Measurements from ENCODE around the gene ACHE.

Gene ACHE

GRCh38 chr7:100886936-100887515, 8.7 kb downstream of the ACHE start:
- in situ Hi-C loops (cut with MboI; ENCODE audit: low pct_unique_long_range_greater_than_20kb, low sequenced_read_pairs): no loop called here
- no peak for DNase-seq

DNA sequence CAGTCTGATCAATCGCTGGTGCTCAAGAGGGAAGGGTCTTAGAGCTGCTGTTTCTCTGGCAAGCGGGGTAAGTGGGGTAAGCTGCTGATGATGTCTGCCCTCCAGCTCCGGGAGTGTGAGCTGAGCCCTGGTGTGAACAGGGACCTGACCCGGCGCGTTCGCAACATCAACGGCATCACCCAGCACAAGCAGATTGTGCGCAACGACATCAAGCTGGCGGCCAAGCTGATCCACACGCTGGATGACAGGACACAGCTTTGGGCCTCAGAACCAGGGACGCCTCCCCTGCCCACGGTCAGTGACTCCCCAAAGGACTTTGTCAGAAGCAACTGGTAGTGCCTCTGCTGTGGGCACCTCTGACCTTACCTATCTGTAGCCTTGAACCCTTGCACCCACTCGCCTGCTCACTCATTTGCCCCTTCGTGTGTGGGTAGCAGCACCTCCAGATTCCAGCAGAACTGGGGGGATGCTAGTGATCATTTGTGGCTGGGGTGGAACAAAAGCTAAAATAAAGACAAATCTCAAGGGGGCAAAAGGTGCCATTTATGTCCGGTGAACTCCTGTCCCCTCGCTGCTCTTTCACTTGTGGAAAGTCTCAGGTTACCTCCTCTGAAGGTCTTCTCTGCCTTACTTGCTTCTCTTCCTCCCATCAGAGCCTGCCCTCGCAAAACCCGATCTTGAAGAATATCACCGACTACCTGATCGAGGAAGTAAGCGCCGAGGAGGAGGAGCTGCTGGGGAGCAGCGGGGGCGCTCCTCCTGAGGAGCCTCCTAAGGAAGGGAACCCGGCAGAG, 9.3 kb downstream of the ACHE start:
- in situ Hi-C loops (cut with MboI; ENCODE audit: low pct_unique_long_range_greater_than_20kb, low sequenced_read_pairs): no loop called here
- no peak for DNase-seq

- in situ Hi-C loops (cut with MboI; ENCODE audit: low pct_unique_long_range_greater_than_20kb, low sequenced_read_pairs): no loop called here
- no peak for DNase-seq
These were observed 10.1 kb downstream of the ACHE start for GRCh38 chr7:100885440-100886141.

DNA sequence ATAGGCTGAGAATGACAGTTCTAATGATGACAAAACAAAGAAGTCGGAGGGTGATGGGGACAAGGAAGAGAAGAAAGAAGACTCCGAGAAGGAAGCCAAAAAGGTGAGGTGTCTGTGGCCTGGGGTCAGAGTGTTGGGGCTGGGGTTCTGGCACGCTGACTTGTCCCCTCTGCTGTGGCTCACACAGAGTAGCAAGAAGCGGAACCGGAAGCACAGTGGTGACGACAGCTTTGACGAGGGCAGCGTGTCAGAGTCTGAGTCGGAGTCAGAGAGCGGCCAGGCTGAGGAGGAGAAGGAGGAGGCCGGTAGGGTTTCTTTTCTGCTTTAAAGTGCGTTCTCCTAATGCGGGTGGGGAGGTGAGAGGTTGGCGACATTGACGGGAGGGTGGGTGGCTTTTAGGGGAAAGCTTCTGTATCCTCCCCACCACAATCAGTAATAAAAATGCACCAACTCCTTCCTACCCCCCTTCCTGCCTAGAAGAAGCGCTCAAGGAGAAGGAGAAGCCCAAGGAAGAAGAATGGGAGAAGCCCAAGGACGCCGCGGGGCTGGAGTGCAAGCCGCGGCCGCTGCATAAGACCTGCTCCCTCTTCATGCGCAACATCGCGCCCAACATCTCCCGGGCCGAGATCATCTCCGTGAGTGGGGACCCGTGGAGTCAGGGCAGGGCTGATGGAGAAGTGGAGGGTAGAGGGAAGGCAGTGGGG, 10.8 kb downstream of the ACHE start:
- in situ Hi-C loops (cut with MboI; ENCODE audit: low pct_unique_long_range_greater_than_20kb, low sequenced_read_pairs): no loop called here
- peak; percentile 72 for DNase-seq

GRCh38 chr7:100882785-100883526, 12.7 kb downstream of the ACHE start:
- in situ Hi-C loops (cut with MboI; ENCODE audit: low pct_unique_long_range_greater_than_20kb, low sequenced_read_pairs): no loop called here

DNA sequence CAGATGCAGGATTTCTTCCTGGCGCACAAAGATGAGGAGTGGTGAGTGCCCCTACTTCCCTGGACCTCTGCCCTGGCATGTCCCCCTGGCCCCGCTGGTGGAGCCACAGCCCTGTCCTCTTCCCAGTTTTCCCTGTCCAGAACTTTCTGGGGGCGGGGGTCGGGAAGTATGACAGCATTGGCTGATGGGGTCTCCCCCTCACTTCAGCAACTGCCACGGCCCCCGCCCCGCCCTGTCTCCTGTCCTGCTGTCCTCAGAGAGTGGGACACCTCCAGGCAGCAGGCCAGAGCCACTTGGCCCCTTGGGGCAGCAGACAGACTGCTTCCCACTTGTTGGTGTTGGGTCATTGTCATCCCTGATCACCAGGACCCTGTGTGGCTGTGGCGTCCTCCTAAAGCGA, 13.5 kb downstream of the ACHE start:
- DNase-seq: no peak
- in situ Hi-C loops (cut with MboI; ENCODE audit: low pct_unique_long_range_greater_than_20kb, low sequenced_read_pairs): no loop called here

More at GRCh38 chr7:100882785-100883526, 12.7 kb downstream of the ACHE start:
- no peak for DNase-seq

GRCh38 chr7:100881136-100881535, 14.6 kb downstream of the ACHE start:
- in situ Hi-C loops (cut with MboI; ENCODE audit: low pct_unique_long_range_greater_than_20kb, low sequenced_read_pairs): no loop called here
- no peak for DNase-seq

DNA sequence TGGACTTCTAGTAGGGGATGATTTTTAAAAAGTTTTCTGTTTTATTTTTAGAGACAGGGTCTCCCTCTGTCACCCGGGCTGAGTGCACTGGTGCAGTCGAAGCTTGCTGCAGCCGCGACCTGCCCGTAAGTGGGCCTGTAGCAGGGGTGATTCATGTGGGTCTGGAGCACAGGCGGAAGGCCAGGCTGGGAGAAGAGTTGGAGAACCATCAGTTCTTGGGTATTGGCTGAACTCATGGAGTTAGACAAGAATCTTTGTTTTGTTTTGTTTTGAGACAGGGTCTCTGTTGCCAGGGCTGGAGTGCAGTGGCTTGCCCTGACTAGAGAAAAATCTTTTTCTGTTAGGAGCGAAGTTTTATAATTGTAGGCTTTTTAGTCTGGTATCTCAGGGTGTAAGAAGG, 15.0 kb downstream of the ACHE start:
- in situ Hi-C loops (cut with MboI; ENCODE audit: low pct_unique_long_range_greater_than_20kb, low sequenced_read_pairs): no loop called here
- DNase-seq: no peak

- DNase-seq: no peak
- in situ Hi-C loops (cut with MboI; ENCODE audit: low pct_unique_long_range_greater_than_20kb, low sequenced_read_pairs): no loop called here
These were observed 15.9 kb downstream of the ACHE start for GRCh38 chr7:100879685-100880261.

GRCh38 chr7:100878685-100879084, 17.0 kb downstream of the ACHE start:
- DNase-seq: no peak
- in situ Hi-C loops (cut with MboI; ENCODE audit: low pct_unique_long_range_greater_than_20kb, low sequenced_read_pairs): no loop called here

GRCh38 chr7:100878013-100878412, 17.7 kb downstream of the ACHE start:
- no peak for DNase-seq
- in situ Hi-C loops (cut with MboI; ENCODE audit: low pct_unique_long_range_greater_than_20kb, low sequenced_read_pairs): no loop called here

GRCh38 chr7:100875356-100875751, 20.3 kb downstream of the ACHE start:
- in situ Hi-C loops (cut with MboI; ENCODE audit: low pct_unique_long_range_greater_than_20kb, low sequenced_read_pairs): no loop called here
- DNase-seq: no peak

DNA sequence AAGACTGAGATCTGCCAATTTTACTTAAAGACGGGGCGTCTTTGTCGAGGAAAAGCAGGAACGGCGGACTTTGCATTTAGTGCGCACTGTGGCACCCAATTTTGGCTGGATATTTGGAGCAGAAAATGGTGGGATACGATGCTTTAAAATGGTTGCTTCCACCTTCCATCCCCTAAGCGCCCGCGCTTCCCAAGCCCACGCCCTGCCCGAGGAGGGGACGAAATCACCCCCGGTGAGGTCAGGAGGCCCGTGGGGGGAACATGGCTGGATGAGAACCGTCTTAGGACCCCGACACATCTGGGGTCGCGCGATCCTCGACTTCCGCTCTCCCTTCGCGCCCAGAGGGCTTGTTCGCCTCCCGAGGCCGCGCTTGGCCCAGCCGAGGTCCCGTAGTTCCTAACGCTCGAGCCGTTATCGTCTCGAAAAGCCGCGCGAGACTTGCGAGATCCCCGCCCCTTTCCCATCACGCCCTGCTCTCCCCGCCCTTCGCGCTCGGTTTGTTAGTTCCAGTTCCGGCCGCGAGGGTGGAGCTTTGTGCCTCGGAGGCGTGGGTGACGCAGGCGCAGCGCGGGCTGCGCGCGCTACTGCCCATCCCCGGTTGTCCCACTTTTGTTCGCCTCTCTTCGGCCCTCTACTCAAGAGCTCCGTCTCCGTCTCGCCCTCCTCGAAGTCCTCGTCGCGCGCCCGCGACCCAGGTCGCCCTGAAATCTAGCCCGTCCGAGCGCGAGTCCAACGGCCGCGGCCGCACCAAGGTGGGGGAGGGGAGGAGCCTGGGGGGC, 20.9 kb downstream of the ACHE start, which contains the start of gene SRRT:
Gene SRRT (plus strand): TSS at position 527 of the 779 bp plus-strand sequence. CDS start 488 bp downstream, outside the sequence.
- in situ Hi-C loops (cut with MboI; ENCODE audit: low pct_unique_long_range_greater_than_20kb, low sequenced_read_pairs): no loop called here

DNA sequence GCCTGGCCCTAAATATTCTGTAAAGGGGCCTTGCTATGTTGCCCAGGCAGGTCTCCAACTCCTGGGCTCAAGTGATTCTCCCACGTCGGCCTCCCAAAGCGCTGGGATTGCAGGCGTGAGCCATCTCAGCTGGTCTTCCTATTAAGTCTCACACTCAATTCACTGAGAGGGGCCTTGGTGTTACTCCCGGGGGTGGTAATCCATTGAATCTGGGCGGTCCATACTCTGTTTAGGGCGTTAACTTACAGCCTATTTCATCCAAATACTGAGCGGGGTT, 21.4 kb downstream of the ACHE start:
- in situ Hi-C loops (cut with MboI; ENCODE audit: low pct_unique_long_range_greater_than_20kb, low sequenced_read_pairs): no loop called here

More for the DNA sequence above, 20.9 kb downstream of the ACHE start, which contains the start of gene SRRT:
- DNase-seq: peak; percentile 97

GRCh38 chr7:100873599-100874299, 21.9 kb downstream of the ACHE start:
- DNase-seq: no peak
- in situ Hi-C loops (cut with MboI; ENCODE audit: low pct_unique_long_range_greater_than_20kb, low sequenced_read_pairs): no loop called here

More for the DNA sequence above, 21.4 kb downstream of the ACHE start:
- DNase-seq: no peak

- in situ Hi-C loops (cut with MboI; ENCODE audit: low pct_unique_long_range_greater_than_20kb, low sequenced_read_pairs): no loop called here
- DNase-seq: no peak
These were observed 27.8 kb downstream of the ACHE start for GRCh38 chr7:100867776-100868485.
